PC-9 (cell line): Measurements from ENCODE around the gene EPHA3. TPM values are rescaled to one million over a fixed set of nuclear protein-coding genes. Genes with fewer than 3 reads are reported as not detected.

Source experiments
- BruUV-seq: library from RNA; stranded (reverse); fragments of 400-500 nt; replicated peaks from 2 replicates; lab custom pipeline; 2021; lab: Mats Ljungman, UMichigan
- CTCF ChIA-PET: fragments of 300-600 bp; sonication (Branson Sonifier 250); formaldehyde crosslinking; loops from one replicate; lab custom pipeline; 2022; ENCODE audit warnings: antibody characterized with exemption; lab: Charles Lee
- POLR2A ChIA-PET: fragments of 300-600 bp; sonication (Branson Sonifier 250); formaldehyde crosslinking; loops from one replicate; lab custom pipeline; 2022; ENCODE audit warnings: antibody characterized with exemption; ENCODE audit not compliant: unreplicated experiment; lab: Charles Lee
- DNase-seq, 2 experiments: peaks; one replicate each; pipeline versions ENCODE4 v3.0.0 to v3.0.0-alpha.2; 2015 to 2022; ENCODE audit warnings: mixed read lengths in 1 of 2
- H2AFZ ChIP-seq: fragments of 200-600 bp; sonication (generic); 2 replicates; pipeline ENCODE4 v1.8.1; 2017; ENCODE audit warnings: antibody characterized with exemption
- H3F3A ChIP-seq: fragments of 200-600 bp; sonication (generic); 2 replicates; pipeline ENCODE4 v1.8.1; 2017; ENCODE audit warnings: antibody characterized with exemption, mild to moderate bottlenecking, low read depth; ENCODE audit not compliant: insufficient read depth
- H3K27ac ChIP-seq: fragments of 200-600 bp; sonication (generic); 2 replicates; pipeline ENCODE4 v1.6.1; 2016; ENCODE audit warnings: mixed run types
- H3K27me3 ChIP-seq: fragments of 200-600 bp; sonication (generic); 2 replicates; pipeline ENCODE4 v1.6.1; 2016; ENCODE audit warnings: low read depth, mixed run types; ENCODE audit not compliant: insufficient read depth
- H3K36me3 ChIP-seq: fragments of 200-600 bp; sonication (generic); 2 replicates; pipeline ENCODE4 v1.6.1; 2016; ENCODE audit warnings: low read depth, mixed run types
- H3K4me1 ChIP-seq: fragments of 200-600 bp; sonication (generic); replicated peaks from 2 replicates; pipeline ENCODE4 v1.6.1; 2016; ENCODE audit warnings: mixed run types; ENCODE audit not compliant: insufficient read depth
- H3K4me2 ChIP-seq: fragments of 200-600 bp; sonication (generic); 2 replicates; pipeline ENCODE4 v1.6.1; 2017; ENCODE audit warnings: mixed run types
- H3K4me3 ChIP-seq: fragments of 200-600 bp; sonication (generic); 2 replicates; pipeline ENCODE4 v1.6.1; 2016; ENCODE audit warnings: mixed run types
- H3K79me2 ChIP-seq: fragments of 200-600 bp; sonication (generic); 2 replicates; pipeline ENCODE4 v1.6.1; 2017; ENCODE audit warnings: low read depth, mixed run types
- H3K9me2 ChIP-seq: fragments of 200-600 bp; sonication (generic); 2 replicates; pipeline ENCODE4 v1.8.1; 2017; ENCODE audit warnings: mild to moderate bottlenecking; ENCODE audit not compliant: insufficient read depth
- H3K9me3 ChIP-seq: fragments of 200-600 bp; sonication (generic); 2 replicates; pipeline ENCODE4 v1.8.1; 2016; ENCODE audit warnings: low read depth; ENCODE audit not compliant: insufficient read depth
- H4K20me1 ChIP-seq: fragments of 200-600 bp; sonication (generic); 2 replicates; pipeline ENCODE4 v1.8.1; 2017; ENCODE audit not compliant: insufficient read depth
- EZH2 ChIP-seq: fragments of 200-600 bp; sonication (generic); IDR thresholded peaks from 2 replicates; pipeline ENCODE4 v1.8.0; 2017; ENCODE audit warnings: antibody characterized with exemption, low read depth
- intact Hi-C: fragments of 100-400 bp; cut with micrococcal nuclease; formaldehyde crosslinking; loops from one replicate; pipeline ENCODE4 v1.10.0; 2022; ENCODE audit not compliant: unreplicated experiment
- total RNA-seq: library from RNA; stranded (reverse); gene quantifications from 2 replicates; pipeline ENCODE4 v1.2.3, GENCODE V29; 2021
- TF ChIP-seq, protein P1 (sequence below): fragments of 200-600 bp; sonication (generic); conservative IDR thresholded peaks from 2 replicates; pipeline ENCODE4 v1.6.1; 2017; ENCODE audit warnings: mixed run types, antibody characterized with exemption, mild to moderate bottlenecking, moderate library complexity

EPHA3 gene
- total RNA-seq, 1 experiment from 2014 or later = not detected

DNA sequence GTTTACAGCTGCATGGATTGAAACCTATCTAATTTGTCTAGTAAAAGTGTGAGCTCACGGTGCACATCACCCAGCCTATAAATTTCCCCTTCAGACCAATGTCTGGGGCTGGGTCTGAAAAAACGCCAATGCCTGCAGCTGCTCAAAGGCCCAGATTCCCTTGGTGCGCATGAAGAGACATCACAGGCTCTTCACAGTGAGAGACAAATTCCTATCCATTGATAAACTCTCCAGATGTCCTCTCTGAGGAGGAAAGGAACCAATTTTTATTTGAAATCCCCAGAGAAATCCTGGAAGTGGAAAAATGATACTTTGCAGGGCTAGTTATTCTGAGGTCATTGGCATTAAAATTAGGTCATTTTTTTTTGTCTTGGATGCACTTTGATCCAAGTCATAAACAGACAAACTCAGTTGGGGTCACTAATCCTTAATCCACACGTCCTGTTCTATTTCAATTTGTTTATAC, 360.5 kb downstream of the EPHA3 start:
- DNase-seq = no peak
- Histone ChIP-seq H3K27ac (no peak overlapping the region), H3K4me3 (no peak overlapping the region), H3K79me2 (no peaks in the 10 kb centered on the region), H3F3A (no peaks in the 10 kb centered on the region), H3K9me3 (no peaks in the 10 kb centered on the region), H3K27me3 (no peaks in the 10 kb centered on the region), H4K20me1 (no peaks in the 10 kb centered on the region), H3K4me1 (no peaks in the 10 kb centered on the region), H2AFZ (no peak overlapping the region), H3K36me3 (no peaks in the 10 kb centered on the region), H3K4me2 (no peak overlapping the region), H3K9me2 (no peaks in the 10 kb centered on the region)
- POLR2A ChIA-PET = no interaction called here
- intact Hi-C loops = no loop called here
- no TSS peak for BruUV-seq
- no peak for TF ChIP-seq EZH2
- TF ChIP-seq, protein P1, sequence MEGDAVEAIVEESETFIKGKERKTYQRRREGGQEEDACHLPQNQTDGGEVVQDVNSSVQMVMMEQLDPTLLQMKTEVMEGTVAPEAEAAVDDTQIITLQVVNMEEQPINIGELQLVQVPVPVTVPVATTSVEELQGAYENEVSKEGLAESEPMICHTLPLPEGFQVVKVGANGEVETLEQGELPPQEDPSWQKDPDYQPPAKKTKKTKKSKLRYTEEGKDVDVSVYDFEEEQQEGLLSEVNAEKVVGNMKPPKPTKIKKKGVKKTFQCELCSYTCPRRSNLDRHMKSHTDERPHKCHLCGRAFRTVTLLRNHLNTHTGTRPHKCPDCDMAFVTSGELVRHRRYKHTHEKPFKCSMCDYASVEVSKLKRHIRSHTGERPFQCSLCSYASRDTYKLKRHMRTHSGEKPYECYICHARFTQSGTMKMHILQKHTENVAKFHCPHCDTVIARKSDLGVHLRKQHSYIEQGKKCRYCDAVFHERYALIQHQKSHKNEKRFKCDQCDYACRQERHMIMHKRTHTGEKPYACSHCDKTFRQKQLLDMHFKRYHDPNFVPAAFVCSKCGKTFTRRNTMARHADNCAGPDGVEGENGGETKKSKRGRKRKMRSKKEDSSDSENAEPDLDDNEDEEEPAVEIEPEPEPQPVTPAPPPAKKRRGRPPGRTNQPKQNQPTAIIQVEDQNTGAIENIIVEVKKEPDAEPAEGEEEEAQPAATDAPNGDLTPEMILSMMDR = no peak
- CTCF ChIA-PET = no interaction called here

DNA sequence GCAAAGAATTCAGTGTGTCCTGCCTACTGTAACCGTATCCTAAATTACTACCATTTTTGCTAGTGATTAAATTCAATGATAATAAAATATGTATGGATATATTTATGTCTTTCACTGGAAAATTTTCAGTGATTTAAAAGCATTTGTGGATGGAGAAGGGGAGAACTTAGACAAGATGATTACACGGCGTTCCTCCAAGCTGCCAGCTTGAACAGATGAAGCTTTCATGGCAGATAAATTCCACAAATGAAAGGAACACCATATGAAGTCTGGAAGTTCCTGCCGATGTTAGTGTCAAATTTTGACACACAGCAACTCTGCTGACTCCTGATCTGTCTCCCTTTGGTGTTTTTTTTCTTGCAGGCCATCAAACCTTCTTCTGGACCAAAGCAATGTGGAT, 364.7 kb downstream of the EPHA3 start:
- H3K27me3 ChIP-seq = no peaks in the 10 kb centered on the region

DNA sequence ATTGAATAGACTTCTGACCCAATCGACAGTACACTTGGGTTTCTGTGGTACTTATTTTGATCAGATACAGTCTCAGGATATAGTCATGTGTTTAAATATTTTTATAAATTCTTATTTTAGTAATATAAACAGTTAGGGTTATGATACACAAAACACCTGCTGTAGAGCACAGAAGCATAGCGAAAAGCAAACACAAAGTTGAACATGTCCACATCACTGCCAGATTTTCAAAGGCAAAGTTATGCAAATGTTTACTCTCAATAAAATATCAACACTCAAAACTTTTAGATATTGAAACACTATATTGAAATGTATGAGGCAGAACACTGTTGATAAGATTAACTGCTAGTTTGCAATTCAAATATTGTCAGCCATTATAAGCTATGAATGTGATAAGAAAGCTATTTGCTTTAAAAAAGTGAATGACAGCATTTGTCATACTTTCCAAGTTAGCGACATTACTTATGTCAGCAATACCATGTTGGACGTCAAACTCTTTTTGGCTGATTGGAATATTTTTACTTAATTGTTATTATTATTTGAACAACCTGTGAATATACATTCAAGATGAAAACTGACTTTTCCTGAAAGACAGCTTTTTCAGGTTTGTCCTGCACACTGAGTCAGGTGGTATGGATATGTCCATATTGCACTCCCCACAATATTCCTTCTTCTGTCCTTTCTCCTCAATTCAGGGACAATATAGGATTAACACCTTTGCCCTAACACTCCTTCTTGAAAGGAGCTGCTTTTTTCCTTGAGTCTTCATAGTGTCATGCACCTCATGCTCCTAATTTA, 367.1 kb downstream of the EPHA3 start:
- H3K4me3 ChIP-seq = no peak overlapping the region
- TF ChIP-seq, protein P1 = no peak
- TF ChIP-seq EZH2 = no peak
- no peaks in the 10 kb centered on the region for H3K4me1 ChIP-seq
- H3F3A ChIP-seq = no peaks in the 10 kb centered on the region
- no peaks in the 10 kb centered on the region for H3K9me3 ChIP-seq
- no peaks in the 10 kb centered on the region for H3K79me2 ChIP-seq
- no peaks in the 10 kb centered on the region for H3K27me3 ChIP-seq
- CTCF ChIA-PET = no interaction called here
- H3K27ac ChIP-seq = no peak overlapping the region
- H3K9me2 ChIP-seq = no peaks in the 10 kb centered on the region
- BruUV-seq = no TSS peak
- intact Hi-C loops = no loop called here
- POLR2A ChIA-PET = no interaction called here
- H3K36me3 ChIP-seq = no peaks in the 10 kb centered on the region
- no peaks in the 10 kb centered on the region for H4K20me1 ChIP-seq
- DNase-seq = no peak
- H2AFZ ChIP-seq = no peak overlapping the region
- H3K4me2 ChIP-seq = no peak overlapping the region

More for the DNA sequence above, 364.7 kb downstream of the EPHA3 start:
- intact Hi-C loops = no loop called here
- H2AFZ ChIP-seq = 0 out of 2 replicates have a peak overlapping the region, but pooled peaks have one; percentile 33
- no peaks in the 10 kb centered on the region for H3K9me2 ChIP-seq
- TF ChIP-seq EZH2 = no peak
- TF ChIP-seq, protein P1 = no peak
- ChIA-PET POLR2A (no interaction called here), CTCF (no interaction called here)
- no peak overlapping the region for H3K4me2 ChIP-seq
- H3K36me3 ChIP-seq = no peaks in the 10 kb centered on the region
- H3K79me2 ChIP-seq = no peaks in the 10 kb centered on the region
- H3K4me1 ChIP-seq = no peaks in the 10 kb centered on the region
- H3K9me3 ChIP-seq = no peaks in the 10 kb centered on the region
- H3F3A ChIP-seq = no peaks in the 10 kb centered on the region
- H3K4me3 ChIP-seq = no peak overlapping the region
- no TSS peak for BruUV-seq
- no peaks in the 10 kb centered on the region for H4K20me1 ChIP-seq
- DNase-seq = no peak
- no peak overlapping the region for H3K27ac ChIP-seq
